H1 (cell line): ENCODE measurements around the gene DNAJB11. TPM values are rescaled to one million over a fixed set of nuclear protein-coding genes. Genes with fewer than 3 reads are reported as not detected.

ENCODE experiments used
- CTCF ChIA-PET: fragments of 300-600 bp; sonication (Branson Sonifier 250); formaldehyde crosslinking; loops from one replicate; lab custom pipeline; 2021; ENCODE audit not compliant: partially characterized antibody; lab: Charles Lee
- POLR2A ChIA-PET: fragments of 300-600 bp; sonication (Branson Sonifier 250); formaldehyde crosslinking; loops from one replicate; lab custom pipeline; 2021; ENCODE audit warnings: inconsistent platforms; ENCODE audit not compliant: partially characterized antibody; lab: Charles Lee
- DNase-seq, 2 experiments: peaks; one replicate each; pipeline versions ENCODE4 v3.0.0 to v3.0.0-alpha.2; 2010 to 2022; ENCODE audit warnings: low spot score in 2 of 2, low read depth in 1 of 2, mixed read lengths in 1 of 2
- FAIRE-seq: peaks from 2 replicates; lab custom pipeline; 2011; peaks lifted over from hg19 to GRCh38; lab: Jason Lieb, UNC
- H2AFZ ChIP-seq: 2 replicates; pipeline ENCODE4 v1.8.1; 2012; ENCODE audit warnings: low read length, inconsistent platforms
- H2AK5ac ChIP-seq: 2 replicates; pipeline ENCODE4 v1.6.1; 2013; ENCODE audit warnings: low read depth, low read length
- H2BK120ac ChIP-seq: replicated peaks from 2 replicates; pipeline ENCODE3; 2013; ENCODE audit warnings: low read depth, low read length, inconsistent platforms
- H2BK12ac ChIP-seq: 2 replicates; pipeline ENCODE4 v1.6.1; 2013; ENCODE audit warnings: low read depth, low read length
- H2BK15ac ChIP-seq: 2 replicates; pipeline ENCODE4 v1.6.1; 2013; ENCODE audit warnings: low read length
- H2BK20ac ChIP-seq: 2 replicates; pipeline ENCODE4 v1.6.1; 2013; ENCODE audit warnings: low read length
- H2BK5ac ChIP-seq: 2 replicates; pipeline ENCODE4 v1.6.1; 2013; ENCODE audit warnings: low read depth, low read length
- H3K14ac ChIP-seq: 2 replicates; pipeline ENCODE4 v1.6.1; 2013; ENCODE audit warnings: inconsistent platforms; ENCODE audit not compliant: insufficient read length
- H3K18ac ChIP-seq: 2 replicates; pipeline ENCODE4 v1.6.1; 2013; ENCODE audit warnings: low read length; ENCODE audit errors: extremely low read depth
- H3K23ac ChIP-seq: 2 replicates; pipeline ENCODE4 v1.6.1; 2013; ENCODE audit warnings: inconsistent platforms; ENCODE audit not compliant: insufficient read length
- H3K23me2 ChIP-seq: 2 replicates; pipeline ENCODE4 v1.6.1; 2013; ENCODE audit warnings: low read depth, low read length
- H3K27ac ChIP-seq: 2 replicates; pipeline ENCODE4 v1.6.1; 2011; ENCODE audit warnings: low read depth, low read length, inconsistent platforms
- H3K27me3 ChIP-seq, 4 experiments: replicated peaks in 1 of 4; 1 replicate in 1 of 4; 2 replicates in 3 of 4; pipeline versions ENCODE4 v1.6.1 to v1.8.1; 2011 to 2013; ENCODE audit warnings: low read length in 3 of 4, mild to moderate bottlenecking in 3 of 4, inconsistent platforms in 2 of 4, mixed read lengths in 2 of 4, moderate library complexity in 1 of 4; ENCODE audit not compliant: control insufficient read depth in 3 of 4, insufficient read depth in 3 of 4; ENCODE audit errors: extremely low read depth in 1 of 4
- H3K36me3 ChIP-seq, 4 experiments: 2 replicates each; pipeline versions ENCODE4 v1.6.1 to v1.8.1; 2011 to 2013; ENCODE audit warnings: mild to moderate bottlenecking in 4 of 4, low read length in 3 of 4, moderate library complexity in 2 of 4, control low read depth in 1 of 4, inconsistent platforms in 1 of 4; ENCODE audit not compliant: insufficient read depth in 4 of 4, control insufficient read depth in 2 of 4
- H3K4ac ChIP-seq: replicated peaks from 2 replicates; pipeline ENCODE3; 2013; ENCODE audit warnings: low read length, low read depth, mixed read lengths, inconsistent platforms; ENCODE audit not compliant: insufficient read length
- H3K4me1 ChIP-seq, 4 experiments: replicated peaks in 1 of 4; 1 replicate in 1 of 4; 2 replicates in 3 of 4; pipeline versions ENCODE4 v1.6.1 to v1.8.1; 2011 to 2013; ENCODE audit warnings: low read length in 3 of 4, inconsistent platforms in 2 of 4, mixed read lengths in 1 of 4; ENCODE audit not compliant: insufficient read depth in 4 of 4, control insufficient read depth in 3 of 4
- H3K4me2 ChIP-seq, 2 experiments: 2 replicates each; pipeline versions ENCODE4 v1.6.1 to v1.8.1; 2011 to 2013; ENCODE audit warnings: low read depth in 2 of 2, low read length in 2 of 2, control low read depth in 1 of 2, inconsistent platforms in 1 of 2, mild to moderate bottlenecking in 1 of 2; ENCODE audit not compliant: insufficient read depth in 1 of 2
- H3K4me3 ChIP-seq, 4 experiments: fragments of 200-600, 300-600 bp in 1 of 4; sonication (generic), shearing (Covaris generic), sonication (Bioruptor Twin) in 1 of 4; 2 replicates each; pipeline versions ENCODE4 v1.5.1 to v1.8.1; 2011 to 2016; ENCODE audit warnings: low read length in 4 of 4, low read depth in 3 of 4, control low read depth in 2 of 4, inconsistent platforms in 2 of 4, mild to moderate bottlenecking in 2 of 4, mixed read lengths in 1 of 4, moderate library complexity in 1 of 4; ENCODE audit not compliant: insufficient read depth in 2 of 4; ENCODE audit errors: extremely low read depth in 1 of 4
- H3K56ac ChIP-seq: replicated peaks from 2 replicates; pipeline ENCODE3; 2013; ENCODE audit warnings: low read depth, mild to moderate bottlenecking, mixed read lengths, low read length, inconsistent platforms; ENCODE audit not compliant: insufficient read length
- H3K79me1 ChIP-seq: 2 replicates; pipeline ENCODE4 v1.6.1; 2013; ENCODE audit warnings: low read depth, low read length, control low read depth
- H3K79me2 ChIP-seq, 2 experiments: 2 replicates each; pipeline versions ENCODE4 v1.6.1 to v1.8.1; 2012 to 2013; ENCODE audit warnings: low read length in 2 of 2, mild to moderate bottlenecking in 2 of 2, inconsistent platforms in 1 of 2; ENCODE audit not compliant: insufficient read depth in 2 of 2, control insufficient read depth in 1 of 2
- H3K9ac ChIP-seq, 4 experiments: replicated peaks in 1 of 4; 1 replicate in 1 of 4; 2 replicates in 3 of 4; pipeline versions ENCODE4 v1.6.1 to v1.8.1; 2011 to 2013; ENCODE audit warnings: low read depth in 3 of 4, low read length in 3 of 4, control low read depth in 2 of 4, mild to moderate bottlenecking in 2 of 4, moderate library complexity in 2 of 4, inconsistent platforms in 1 of 4; ENCODE audit errors: extremely low read depth in 1 of 4
- H3K9me3 ChIP-seq, 2 experiments: 2 replicates each; pipeline versions ENCODE4 v1.6.1 to v1.8.1; 2012 to 2013; ENCODE audit warnings: mild to moderate bottlenecking in 2 of 2, moderate library complexity in 2 of 2, control low read depth in 1 of 2, inconsistent platforms in 1 of 2, low read depth in 1 of 2, low read length in 1 of 2, mixed read lengths in 1 of 2; ENCODE audit not compliant: insufficient read depth in 2 of 2
- H4K20me1 ChIP-seq, 2 experiments: replicated peaks in 1 of 2; 2 replicates each; pipeline versions ENCODE3 to v1.8.1; 2011 to 2013; ENCODE audit warnings: inconsistent platforms in 2 of 2, low read length in 2 of 2, mild to moderate bottlenecking in 1 of 2; ENCODE audit not compliant: insufficient read depth in 2 of 2, control insufficient read depth in 1 of 2
- H4K5ac ChIP-seq: 2 replicates; pipeline ENCODE4 v1.6.1; 2013; ENCODE audit warnings: low read length, low read depth, mixed read lengths, inconsistent platforms; ENCODE audit not compliant: insufficient read length
- H4K8ac ChIP-seq: 2 replicates; pipeline ENCODE4 v1.8.0; 2013; ENCODE audit warnings: mild to moderate bottlenecking, moderate library complexity, low read length, inconsistent platforms; ENCODE audit not compliant: insufficient read depth; ENCODE audit errors: extremely low read depth
- H4K91ac ChIP-seq: replicated peaks from 2 replicates; pipeline ENCODE3; 2013; ENCODE audit warnings: low read length, mixed read lengths, inconsistent platforms; ENCODE audit not compliant: insufficient read length
- PHF8 ChIP-seq: fragments of 200-600 bp; sonication (generic); conservative IDR thresholded peaks from 2 replicates; pipeline ENCODE4 v1.7.1; 2012; ENCODE audit warnings: low read depth, mild to moderate bottlenecking, inconsistent platforms, low read length, moderate library complexity
- SIN3A ChIP-seq, 2 experiments: IDR thresholded peaks in 1 of 2; conservative IDR thresholded peaks in 1 of 2; 2 replicates each; pipeline ENCODE4 v1.6.1; 2011 to 2012; ENCODE audit warnings: low read length in 2 of 2, improper control_type of control experiment in 1 of 2, low read depth in 1 of 2, mild to moderate bottlenecking in 1 of 2
- TAF1 ChIP-seq: IDR thresholded peaks from 2 replicates; pipeline ENCODE4 v1.6.1; 2011; ENCODE audit warnings: mild to moderate bottlenecking, low read depth, low read length
- WGBS, 2 experiments: shearing (Covaris generic) in 1 of 2; methylation state at CpG; one replicate each; pipeline versions ENCODE4 v1.1.6 to v1.1.7; 2013 to 2015; ENCODE audit warnings: low lambda C conversion rate in 2 of 2, mixed read lengths in 2 of 2, inconsistent platforms in 1 of 2, low coverage in 1 of 2, missing lambda C conversion rate in 1 of 2; ENCODE audit not compliant: insufficient replicate concordance in 2 of 2, insufficient coverage in 1 of 2, insufficient read length in 1 of 2; ENCODE audit errors: extremely low coverage in 1 of 2, missing lambda C conversion rate in 1 of 2; 5-methylcytosine and 5-hydroxymethylcytosine counted together
- polyA plus RNA-seq, 7 experiments: library from polyadenylated mRNA; depleted of rRNA in 3 of 7; stranded (reverse) in 5 of 7; unstranded in 2 of 7; fragments of >200 nt in 5 of 7; fragments of 200-250 nt in 2 of 7; gene quantifications; 1 replicate in 5 of 7; 2 replicates in 1 of 7; 4 replicates in 1 of 7; pipeline versions ENCODE4 v1.2.1 to v1.2.3, GENCODE V29; 2011 to 2013; ENCODE audit warnings: missing spikeins in 2 of 7, mixed read lengths in 2 of 7
- total RNA-seq: library from RNA; stranded (reverse); fragmentation: NEBNext Ultra II Directional; extraction: Animal tissue kit (Norgen Biotek cat#: 25700); gene quantifications from 2 replicates; pipeline ENCODE4 v1.2.1, GENCODE V29; 2021

Gene DNAJB11
- total and polyA plus RNA-seq, 2 of the 8 experiments (the other 6 are each of a cell fraction or from before 2014, with no cell fraction given), result 14.6 to 63.9 TPM

DNA sequence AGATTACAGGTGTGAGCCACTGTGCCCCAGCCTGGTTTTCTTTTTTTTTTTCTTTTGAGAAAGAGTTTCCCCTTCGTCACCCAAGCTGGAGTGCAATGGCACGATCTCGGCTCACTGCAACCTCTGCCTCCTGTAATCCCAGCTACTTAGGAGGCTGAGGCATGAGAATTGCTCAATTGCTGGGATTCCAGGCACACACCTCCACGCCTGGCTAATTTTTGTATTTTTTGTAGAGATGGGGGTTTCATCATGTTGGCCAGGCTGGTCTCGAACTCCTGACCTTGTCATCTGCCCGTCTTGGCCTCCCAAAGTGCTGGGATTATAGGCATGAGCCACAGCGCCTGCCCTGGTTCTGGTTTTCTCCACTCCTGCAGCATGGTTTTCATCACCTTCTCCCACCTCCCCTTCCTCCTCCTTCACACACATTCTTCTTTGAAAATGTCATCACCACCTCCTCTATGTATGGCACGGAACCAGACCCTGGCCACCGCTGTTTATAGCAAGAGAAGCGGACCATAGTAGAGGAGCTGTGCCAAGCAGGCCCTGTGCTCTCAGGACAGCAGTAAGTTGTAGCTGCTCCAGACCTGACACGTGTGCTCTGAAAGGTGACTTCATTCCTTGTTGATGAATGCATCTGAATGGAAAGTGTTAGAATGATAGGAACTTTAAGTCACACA is 27.7 kb downstream of the DNAJB11 start:
- Histone ChIP-seq H3K23me2 (no peaks in the 10 kb centered on the region), H2BK120ac (no peak overlapping the region), H3K14ac (no peak overlapping the region), H4K8ac (no peak overlapping the region), H3K23ac (no peak overlapping the region), H3K79me1 (no peaks in the 10 kb centered on the region), H4K91ac (no peak overlapping the region), H4K20me1 (no peaks in the 10 kb centered on the region), H2BK20ac (no peak overlapping the region), H3K4me1 (no peaks in the 10 kb centered on the region), H2AFZ (no peak overlapping the region), H3K4ac (no peak overlapping the region), H3K9me3 (no peaks in the 10 kb centered on the region), H2BK12ac (no peak overlapping the region), H4K5ac (no peak overlapping the region), H3K27ac (no peak overlapping the region), H3K56ac (no peak overlapping the region), H3K4me3 (no peak overlapping the region), H2BK5ac (peak overlapping the region; percentile 20; the same call in 1 of the 2 replicates), H2BK15ac (0 out of 2 replicates have a peak overlapping the region, but pooled peaks have one; percentile 2), H2AK5ac (no peak overlapping the region), H3K36me3 (no peaks in the 10 kb centered on the region), H3K18ac (no peak overlapping the region), H3K4me2 (no peak overlapping the region), H3K79me2 (no peaks in the 10 kb centered on the region), H3K27me3 (no peaks in the 10 kb centered on the region; a peak in 1 of 7 replicates), H3K9ac (no peak overlapping the region)
- no peak for DNase-seq
- no peak for FAIRE-seq
- WGBS, 2 experiments, result 89% methylated on average over 11 of the region's 11 CpGs; no CpG with 5 or more reads in 1 of the 2 experiments
- CTCF ChIA-PET, result interaction anchor here (0.9 to 23.7 kb wide), 3 partner anchors 8 to 224 kb away, joined by 3 to 333 read pairs (median 4); partner anchors contain the start of gene AHSG
- POLR2A ChIA-PET, result interaction anchor here (0.7 to 10.2 kb wide), 4 partner anchors 16 to 186 kb away, joined by 3 to 85 read pairs (median 4); partner anchors contain the start of gene EIF4A2
- TF ChIP-seq PHF8 (no peak), TAF1 (no peak), SIN3A (conservative IDR thresholded peaks at IDR 0.05 in 1 of 2, IDR thresholded peaks at IDR 0.05 in 1 of 2; ENCODE audit: low read depth in 1 of 2, low read length in 2 of 2) (no peak)
